Prostate gland (tissue), 2 donors: ENCODE data around the gene STAMBP. TPM values are rescaled to one million over a fixed set of nuclear protein-coding genes. Genes with fewer than 3 reads are reported as not detected.
"Not testable (repeated sequence)": the region's sequence is repeated elsewhere in the genome, so short reads cannot be mapped to it uniquely, and the experiment has no call there.

Experiments used
- DNase-seq: peaks from one replicate; pipeline ENCODE4 v3.0.0-alpha.2; 2019; ENCODE audit warnings: low spot score
- H3K27ac ChIP-seq, 2 donors: fragments of 200-600 bp; sonication (generic); 2 replicates each; pipeline ENCODE4 v1.5.1; 2017 to 2019
- H3K27me3 ChIP-seq: fragments of 200-600 bp; sonication (generic); replicated peaks from 2 replicates; pipeline ENCODE4 v1.5.1; 2019; ENCODE audit not compliant: insufficient read depth
- H3K36me3 ChIP-seq, 2 donors: fragments of 200-600 bp; sonication (generic); 1 replicate in 1 of 2; 2 replicates in 1 of 2; pipeline versions ENCODE4 v1.5.1 to v1.8.1; 2017 to 2019
- H3K4me1 ChIP-seq: fragments of 200-600 bp; sonication (generic); replicated peaks from 2 replicates; pipeline ENCODE4 v1.5.1; 2019
- H3K4me3 ChIP-seq, 2 donors: fragments of 200-600 bp; sonication (generic); 2 replicates each; pipeline ENCODE4 v1.5.1; 2017 to 2019
- H3K9me3 ChIP-seq: fragments of 200-600 bp; sonication (generic); 2 replicates; pipeline ENCODE4 v1.5.1; 2017
- POLR2A ChIP-seq: fragments of 450-650 bp; IDR thresholded peaks from one replicate; pipeline ENCODE4 v1.6.1; 2016; ENCODE audit warnings: antibody characterized with exemption, mild to moderate bottlenecking
- POLR2AphosphoS5 ChIP-seq: sonication (generic); formaldehyde crosslinking; IDR thresholded peaks from one replicate; pipeline ENCODE4 v1.6.1; 2017; ENCODE audit warnings: antibody characterized with exemption
- whole genome bisulfite sequencing: methylation state at CpG from one replicate; pipeline ENCODE4 v1.1.5; 2018; 5-methylcytosine and 5-hydroxymethylcytosine counted together
- intact Hi-C: fragments of 100-400 bp; cut with DNase I; formaldehyde crosslinking; loops from one replicate; pipeline ENCODE4 v1.14.2; 2022
- total RNA-seq, 2 donors: library from RNA; depleted of rRNA; stranded (reverse); fragments of >200 nt; gene quantifications; one replicate each; pipeline ENCODE4 v1.1.0, GENCODE V29; 2016
- TF ChIP-seq, protein P1 (sequence below), 4 experiments: fragments of 200-600 bp in 2 of 4; fragments of 450-650 bp in 2 of 4; sonication (generic) in 2 of 4; IDR thresholded peaks; 1 replicate in 3 of 4; 2 replicates in 1 of 4; pipeline ENCODE4 v1.5.1; 2016 to 2019; ENCODE audit warnings: antibody characterized with exemption in 4 of 4, mild to moderate bottlenecking in 2 of 4, moderate library complexity in 2 of 4

The STAMBP gene
- total RNA-seq, 2 donors from 2014 or later: 45.9 to 56.6 TPM

DNA sequence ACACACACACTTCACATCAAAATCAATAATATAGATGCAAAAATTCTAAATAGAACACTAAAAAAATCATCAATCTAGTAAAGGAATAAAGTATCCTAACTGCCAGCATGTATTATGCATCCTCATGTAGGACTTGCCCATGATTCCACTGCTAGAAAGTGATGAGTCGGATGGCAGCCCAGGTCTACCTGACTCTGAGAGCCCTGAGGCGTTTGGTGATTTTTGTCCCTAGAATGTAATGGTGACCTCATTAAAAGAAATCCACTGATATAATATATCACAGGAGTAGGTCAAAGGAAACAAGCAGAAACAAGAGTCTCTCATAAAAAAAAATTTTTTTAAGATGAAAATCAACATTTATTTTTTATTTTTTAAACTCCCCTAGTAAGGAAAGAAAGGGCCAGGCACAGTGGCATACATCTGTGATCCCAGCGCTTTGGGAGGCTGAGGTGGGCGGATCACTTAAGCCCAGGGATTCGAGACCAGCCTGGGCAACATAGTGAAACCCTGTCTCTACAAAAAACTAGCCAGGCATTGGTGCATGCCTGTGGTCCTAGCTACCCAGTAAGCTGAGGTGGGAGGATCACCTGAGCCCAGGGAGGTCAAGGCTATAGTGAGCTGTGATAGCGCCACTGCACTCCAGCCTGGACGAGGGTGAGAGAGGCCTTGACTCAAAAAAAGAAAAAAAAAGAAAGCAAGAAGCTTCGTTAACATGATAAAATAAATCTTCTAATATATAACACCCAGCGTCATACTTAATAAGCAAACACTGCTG lies 39.6 kb downstream of the STAMBP start:
- Histone ChIP-seq H3K27me3 (no peaks in the 10 kb centered on the region), H3K4me3 (no peak overlapping the region), H3K9me3 (no peaks in the 10 kb centered on the region), H3K27ac (peak overlapping the region in 1 of 2 donors; percentile 86), H3K4me1 (peaks cover 11% of the 10 kb centered on the region), H3K36me3 (peaks cover 6 to 8% of the 10 kb centered on the region in 2 donors)
- no peak for DNase-seq
- intact Hi-C loops: no loop called here
- TF ChIP-seq POLR2AphosphoS5 (no peak), POLR2A (no peak)
- TF ChIP-seq, protein P1, sequence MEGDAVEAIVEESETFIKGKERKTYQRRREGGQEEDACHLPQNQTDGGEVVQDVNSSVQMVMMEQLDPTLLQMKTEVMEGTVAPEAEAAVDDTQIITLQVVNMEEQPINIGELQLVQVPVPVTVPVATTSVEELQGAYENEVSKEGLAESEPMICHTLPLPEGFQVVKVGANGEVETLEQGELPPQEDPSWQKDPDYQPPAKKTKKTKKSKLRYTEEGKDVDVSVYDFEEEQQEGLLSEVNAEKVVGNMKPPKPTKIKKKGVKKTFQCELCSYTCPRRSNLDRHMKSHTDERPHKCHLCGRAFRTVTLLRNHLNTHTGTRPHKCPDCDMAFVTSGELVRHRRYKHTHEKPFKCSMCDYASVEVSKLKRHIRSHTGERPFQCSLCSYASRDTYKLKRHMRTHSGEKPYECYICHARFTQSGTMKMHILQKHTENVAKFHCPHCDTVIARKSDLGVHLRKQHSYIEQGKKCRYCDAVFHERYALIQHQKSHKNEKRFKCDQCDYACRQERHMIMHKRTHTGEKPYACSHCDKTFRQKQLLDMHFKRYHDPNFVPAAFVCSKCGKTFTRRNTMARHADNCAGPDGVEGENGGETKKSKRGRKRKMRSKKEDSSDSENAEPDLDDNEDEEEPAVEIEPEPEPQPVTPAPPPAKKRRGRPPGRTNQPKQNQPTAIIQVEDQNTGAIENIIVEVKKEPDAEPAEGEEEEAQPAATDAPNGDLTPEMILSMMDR (IDR thresholded peaks at IDR 0.05): no peak
- WGBS: 89% methylated on average over 9 of the region's 9 CpGs

DNA sequence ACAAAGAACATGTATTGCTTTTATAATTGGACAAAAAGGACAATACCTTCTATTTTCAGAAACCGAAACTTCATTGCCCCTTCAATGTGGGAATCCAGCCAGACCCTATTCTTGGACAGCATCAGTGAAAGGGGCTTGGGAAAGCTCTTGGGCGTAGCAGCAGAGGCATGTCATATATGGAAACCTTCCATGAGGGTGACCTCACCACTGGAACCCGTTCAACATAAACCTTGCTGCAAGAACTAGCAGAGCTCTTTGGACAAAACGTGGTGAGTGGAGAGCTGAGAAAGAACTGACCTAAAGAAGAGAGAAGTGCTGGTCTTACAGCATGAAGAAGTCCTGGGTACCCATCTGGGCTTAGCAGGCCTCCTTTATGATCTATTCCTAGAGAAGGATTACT lies 41.3 kb downstream of the STAMBP start:
- H3K36me3 ChIP-seq: no peaks in the 10 kb centered on the region
- no peaks in the 10 kb centered on the region for H3K9me3 ChIP-seq
- WGBS: 17% methylated on average over 4 of the region's 4 CpGs
- H3K27me3 ChIP-seq: no peaks in the 10 kb centered on the region
- H3K4me1 ChIP-seq: peaks cover 11% of the 10 kb centered on the region
- DNase-seq: peak; percentile 64
- intact Hi-C loops: loop anchor here (5.0 kb wide), 1 partner anchor 33 kb away; no protein-coding TSS in a partner anchor
- peak overlapping the region; percentile 70 to 86 for H3K27ac ChIP-seq
- TF ChIP-seq POLR2AphosphoS5 (peak; percentile 66), POLR2A (no peak)
- TF ChIP-seq, protein P1 (IDR thresholded peaks at IDR 0.05): no peak
- H3K4me3 ChIP-seq: no peak overlapping the region

DNA sequence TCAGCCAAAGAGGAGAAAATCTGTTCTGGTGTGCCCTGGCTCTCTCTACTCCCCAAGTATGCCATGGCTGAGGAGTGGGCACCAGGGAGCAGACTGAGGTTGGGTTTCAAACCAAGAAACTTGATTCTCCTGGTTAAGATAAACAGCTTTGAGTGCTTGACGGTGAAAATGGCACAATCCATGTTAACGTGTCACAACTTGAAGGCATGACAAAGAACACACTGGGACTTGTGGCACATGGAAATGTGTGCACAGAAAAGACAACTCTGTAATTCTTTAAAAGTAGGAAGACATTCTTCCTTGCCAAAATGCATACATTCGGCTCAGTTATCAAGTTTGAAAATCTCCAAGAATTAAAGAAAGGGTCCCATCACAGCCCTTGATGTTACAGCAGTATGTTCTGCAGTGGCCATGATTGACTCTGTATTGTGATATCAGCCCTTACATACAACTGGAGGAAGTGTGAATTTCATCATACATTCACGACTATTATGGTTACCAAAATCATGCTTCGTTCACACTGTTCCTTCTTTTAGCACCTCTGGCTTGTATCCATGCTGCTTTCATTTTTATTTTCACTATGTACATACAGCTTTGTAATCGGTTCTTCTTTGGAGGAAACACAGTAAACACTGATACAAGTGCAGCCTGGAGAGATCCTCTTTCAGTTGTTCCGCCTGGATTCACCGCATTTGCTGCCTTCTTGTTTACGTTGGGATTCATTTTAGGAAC lies 48.5 kb downstream of the STAMBP start:
- Histone ChIP-seq H3K27ac (peak overlapping the region; percentile 73 to 86), H3K4me1 (peaks cover 21% of the 10 kb centered on the region), H3K36me3 (no peaks in the 10 kb centered on the region), H3K4me3 (no peak overlapping the region), H3K27me3 (no peaks in the 10 kb centered on the region), H3K9me3 (no peaks in the 10 kb centered on the region)
- WGBS: 12% methylated on average over 9 of the region's 9 CpGs
- DNase-seq: peak; percentile 56
- TF ChIP-seq POLR2AphosphoS5: peak; percentile 83
- TF ChIP-seq POLR2A: no peak
- intact Hi-C loops: no loop called here

DNA sequence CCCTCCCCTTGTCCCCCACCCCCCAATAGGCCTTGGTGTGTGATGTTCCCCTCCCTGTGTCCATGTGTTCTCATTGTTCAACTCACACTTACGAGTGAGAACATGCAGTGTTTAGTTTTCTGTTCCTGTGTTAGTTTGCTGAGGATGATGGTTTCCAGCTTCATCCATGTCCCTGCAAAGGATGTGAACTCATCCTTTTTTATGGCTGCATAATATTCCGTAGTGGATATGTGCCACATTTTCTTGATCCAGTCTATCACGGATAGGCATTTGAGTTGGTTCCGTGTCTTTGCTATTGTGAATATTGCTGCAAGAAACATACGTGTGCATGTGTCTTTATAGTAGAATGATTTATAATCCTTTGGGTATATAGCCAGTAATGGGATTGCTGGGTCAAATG lies 49.2 kb downstream of the STAMBP start:
- Histone ChIP-seq H3K27ac (peak overlapping the region; percentile 73 to 86), H3K4me1 (peaks cover 21% of the 10 kb centered on the region)
- DNase-seq, H3K36me3 ChIP-seq, intact Hi-C loops, H3K9me3 ChIP-seq, H3K27me3 ChIP-seq, H3K4me3 ChIP-seq: not testable (repeated sequence)
- WGBS: 85% methylated on average over 5 of the region's 5 CpGs

DNA sequence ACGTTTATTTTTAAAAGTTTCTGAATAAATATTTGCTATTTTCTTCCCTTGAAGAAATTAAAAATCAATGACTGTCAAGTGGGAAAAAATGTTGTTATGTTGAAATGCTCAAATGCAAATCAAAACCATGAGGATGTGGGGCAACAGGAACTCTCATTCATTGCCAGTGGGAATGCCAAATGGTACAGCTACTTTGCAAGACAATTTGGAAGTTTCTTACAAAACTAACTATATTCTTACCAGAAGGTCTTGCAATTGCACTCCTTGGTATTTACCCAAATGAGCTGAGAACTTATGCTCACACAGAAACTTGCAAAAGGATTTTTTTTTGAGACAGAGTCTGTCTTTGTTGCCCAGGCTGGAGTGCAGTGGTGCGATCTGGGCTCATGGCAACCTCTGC lies 56.6 kb downstream of the STAMBP start:
- no peak for DNase-seq
- Histone ChIP-seq H3K27me3 (no peaks in the 10 kb centered on the region), H3K4me3 (no peak overlapping the region), H3K9me3 (no peaks in the 10 kb centered on the region), H3K4me1 (no peaks in the 10 kb centered on the region), H3K27ac (no peak overlapping the region), H3K36me3 (no peaks in the 10 kb centered on the region)
- WGBS: 63% methylated on average over 2 of the region's 2 CpGs
- intact Hi-C loops: no loop called here
- TF ChIP-seq POLR2A (no peak), POLR2AphosphoS5 (no peak)
- TF ChIP-seq, protein P1 (IDR thresholded peaks at IDR 0.05): no peak
